SK-N-SH (cell line): Measurements from ENCODE around the gene FOXO3B.
"Not testable (repeated sequence)": the region's sequence is repeated elsewhere in the genome, so short reads cannot be mapped to it uniquely, and the experiment has no call there.

Experiments
- CHD2 ChIP-seq: fragments of 150-350 bp; IDR thresholded peaks from 2 replicates; pipeline ENCODE4 v1.6.1; 2018; ENCODE audit warnings: low read length; ENCODE audit not compliant: partially characterized antibody
- EP300 ChIP-seq, 2 experiments: IDR thresholded peaks; 2 replicates each; pipeline versions ENCODE4 v1.4.0 to v1.6.1; 2012; ENCODE audit warnings: borderline replicate concordance in 1 of 2, low read depth in 1 of 2, low read length in 1 of 2
- POLR2AphosphoS5 ChIP-seq: IDR thresholded peaks from 2 replicates; pipeline ENCODE4 v1.6.1; 2012; ENCODE audit warnings: low read depth, low read length
- RCOR1 ChIP-seq: fragments of 150-350 bp; IDR thresholded peaks from 2 replicates; pipeline ENCODE4 v1.6.1; 2017; ENCODE audit warnings: antibody characterized with exemption, low read length
- YY1 ChIP-seq: IDR thresholded peaks from 2 replicates; pipeline ENCODE4 v1.4.0; 2012; ENCODE audit warnings: low read depth, mild to moderate bottlenecking
- TF ChIP-seq, protein P1 (sequence below): fragments of 200-600 bp; sonication (generic); IDR thresholded peaks from 2 replicates; pipeline ENCODE4 v1.6.1; 2017; ENCODE audit warnings: antibody characterized with exemption, mild to moderate bottlenecking, moderate library complexity

- TF ChIP-seq YY1; EP300 (IDR thresholded peaks at IDR 0.05; ENCODE audit: borderline replicate concordance in 1 of 2, low read depth in 1 of 2, low read length in 1 of 2); POLR2AphosphoS5; RCOR1; CHD2: not testable (repeated sequence)
- TF ChIP-seq, protein P1, sequence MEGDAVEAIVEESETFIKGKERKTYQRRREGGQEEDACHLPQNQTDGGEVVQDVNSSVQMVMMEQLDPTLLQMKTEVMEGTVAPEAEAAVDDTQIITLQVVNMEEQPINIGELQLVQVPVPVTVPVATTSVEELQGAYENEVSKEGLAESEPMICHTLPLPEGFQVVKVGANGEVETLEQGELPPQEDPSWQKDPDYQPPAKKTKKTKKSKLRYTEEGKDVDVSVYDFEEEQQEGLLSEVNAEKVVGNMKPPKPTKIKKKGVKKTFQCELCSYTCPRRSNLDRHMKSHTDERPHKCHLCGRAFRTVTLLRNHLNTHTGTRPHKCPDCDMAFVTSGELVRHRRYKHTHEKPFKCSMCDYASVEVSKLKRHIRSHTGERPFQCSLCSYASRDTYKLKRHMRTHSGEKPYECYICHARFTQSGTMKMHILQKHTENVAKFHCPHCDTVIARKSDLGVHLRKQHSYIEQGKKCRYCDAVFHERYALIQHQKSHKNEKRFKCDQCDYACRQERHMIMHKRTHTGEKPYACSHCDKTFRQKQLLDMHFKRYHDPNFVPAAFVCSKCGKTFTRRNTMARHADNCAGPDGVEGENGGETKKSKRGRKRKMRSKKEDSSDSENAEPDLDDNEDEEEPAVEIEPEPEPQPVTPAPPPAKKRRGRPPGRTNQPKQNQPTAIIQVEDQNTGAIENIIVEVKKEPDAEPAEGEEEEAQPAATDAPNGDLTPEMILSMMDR: not testable (repeated sequence)
Observed at GRCh38 chr17:18666326-18666725, 15.8 kb downstream of the FOXO3B start.
